Panc1 (cell line): ENCODE data around the gene CUEDC2. TPM values are rescaled to one million over a fixed set of nuclear protein-coding genes. Genes with fewer than 3 reads are reported as not detected.
A peak's percentile ranks its signal among the peaks of the same experiment; 100 is the strongest.

Source experiments
- ATAC-seq: fragments of 200-7000 bp; cut with Tn5 transposase; 2 replicates; pipeline ENCODE4 v1.9.1; 2020; ENCODE audit warnings: mild to moderate bottlenecking, moderate library complexity
- BruUV-seq: library from RNA; stranded (reverse); fragments of 400-500 nt; replicated peaks from 2 replicates; lab custom pipeline; 2021; lab: Mats Ljungman, UMichigan
- CTCF ChIA-PET: fragments of 300-600 bp; sonication (Branson Sonifier 250); formaldehyde crosslinking; loops from one replicate; lab custom pipeline; 2022; ENCODE audit warnings: antibody characterized with exemption; lab: Charles Lee
- POLR2A ChIA-PET: fragments of 300-600 bp; sonication (Branson Sonifier 250); formaldehyde crosslinking; loops from one replicate; lab custom pipeline; 2022; ENCODE audit warnings: antibody characterized with exemption; lab: Charles Lee
- DNase-seq: peaks from one replicate; pipeline ENCODE4 v3.0.0-alpha.2; 2010; ENCODE audit warnings: low read depth, low spot score
- H3K27ac ChIP-seq: 2 replicates; pipeline ENCODE4 v1.5.1; 2011; ENCODE audit warnings: mild to moderate bottlenecking, low read length, inconsistent platforms
- H3K27me3 ChIP-seq: fragments of 200-500 bp; sonication (Bioruptor generic); 2 replicates; pipeline ENCODE4 v1.6.0; 2014; ENCODE audit warnings: low read length, inconsistent platforms; ENCODE audit not compliant: control insufficient read depth, insufficient read depth
- H3K36me3 ChIP-seq: fragments of 200-500 bp; sonication (Bioruptor generic); 2 replicates; pipeline ENCODE4 v1.5.1; 2014; ENCODE audit warnings: inconsistent platforms, mild to moderate bottlenecking, low read length, moderate library complexity; ENCODE audit not compliant: control insufficient read depth, insufficient read depth
- H3K4me1 ChIP-seq: 2 replicates; pipeline ENCODE4 v1.5.1; 2011; ENCODE audit warnings: inconsistent platforms, mild to moderate bottlenecking, low read length, moderate library complexity; ENCODE audit not compliant: control insufficient read depth, insufficient read depth
- H3K4me3 ChIP-seq, 2 experiments: 2 replicates each; pipeline ENCODE4 v1.5.1; 2011 to 2012; ENCODE audit warnings: low read depth in 2 of 2, low read length in 2 of 2, mild to moderate bottlenecking in 2 of 2, inconsistent platforms in 1 of 2, moderate library complexity in 1 of 2
- H3K9me3 ChIP-seq: fragments of 200-500 bp; sonication (Bioruptor generic); 2 replicates; pipeline ENCODE4 v1.5.1; 2014; ENCODE audit warnings: low read depth, mild to moderate bottlenecking, inconsistent platforms, low read length, moderate library complexity; ENCODE audit not compliant: control insufficient read depth, insufficient read depth
- CTCF ChIP-seq: fragments of 450-650 bp; IDR thresholded peaks from 2 replicates; pipeline ENCODE4 v1.5.1; 2017; ENCODE audit warnings: mild to moderate bottlenecking
- POLR2AphosphoS5 ChIP-seq: IDR thresholded peaks from 2 replicates; pipeline ENCODE4 v1.6.1; 2012; ENCODE audit warnings: mild to moderate bottlenecking, low read depth, low read length, moderate library complexity
- REST ChIP-seq, 2 experiments: IDR thresholded peaks; 2 replicates each; pipeline ENCODE4 v1.6.1; 2011 to 2012; ENCODE audit warnings: low read depth in 2 of 2, control low read depth in 1 of 2, low read length in 1 of 2, mild to moderate bottlenecking in 1 of 2, moderate library complexity in 1 of 2; ENCODE audit not compliant: insufficient read depth in 1 of 2
- SIN3A ChIP-seq: IDR thresholded peaks from 2 replicates; pipeline ENCODE4 v1.6.1; 2012; ENCODE audit warnings: low read depth, mild to moderate bottlenecking, low read length, moderate library complexity, borderline replicate concordance; ENCODE audit not compliant: insufficient read depth
- TCF7L2 ChIP-seq: IDR thresholded peaks from 2 replicates; pipeline ENCODE4 v1.6.1; 2011; ENCODE audit warnings: mild to moderate bottlenecking, low read depth, low read length, inconsistent platforms
- in situ Hi-C: cut with HindIII; loops from 2 replicates; pipeline ENCODE4 v1.10.0; 2016; ENCODE audit warnings: low sequenced_read_pairs, low pct_unique_long_range_greater_than_20kb
- intact Hi-C: fragments of 100-400 bp; cut with micrococcal nuclease; formaldehyde crosslinking; loops from one replicate; pipeline ENCODE4 v1.10.0; 2022; ENCODE audit not compliant: unreplicated experiment
- total RNA-seq: library from RNA; stranded (reverse); gene quantifications from one replicate; pipeline ENCODE4 v1.2.1, GENCODE V29; 2021; ENCODE audit not compliant: unreplicated experiment

CUEDC2 gene
- total RNA-seq, 1 experiment from 2014 or later = 79.3 TPM

- Histone ChIP-seq H3K36me3 (no peaks in the 10 kb centered on the region; the same call in 1 of the 2 replicates), H3K9me3 (no peaks in the 10 kb centered on the region), H3K27me3 (no peaks in the 10 kb centered on the region), H3K27ac (no peak overlapping the region), H3K4me1 (peaks cover 14% of the 10 kb centered on the region), H3K4me3 (no peak overlapping the region)
- ATAC-seq (no peak), DNase-seq (no peak)
- POLR2A ChIA-PET = no interaction called here
- no peak for TF ChIP-seq REST (IDR thresholded peaks at IDR 0.05; ENCODE audit: insufficient read depth in 1 of 2, low read depth in 2 of 2, low read length in 1 of 2)
- no peak for TF ChIP-seq POLR2AphosphoS5
- no peak for TF ChIP-seq TCF7L2
- no peak for TF ChIP-seq SIN3A
- in situ Hi-C loops = no loop called here
- CTCF ChIA-PET = interaction anchor here (0.6 kb wide), 1 partner anchor 100 kb away, joined by 3 read pairs; no protein-coding TSS in a partner anchor
- intact Hi-C loops = loop anchor here (5.0 kb wide), 1 partner anchor 43 kb away; no protein-coding TSS in a partner anchor
- BruUV-seq = no TSS peak
Measured at GRCh38 chr10:102434394-102435132, 2.2 kb upstream of the CUEDC2 start.

GRCh38 chr10:102433619-102434046 lies 1.3 kb upstream of the CUEDC2 start:
- no peak for TF ChIP-seq CTCF
- no peak for TF ChIP-seq TCF7L2
- no peak for TF ChIP-seq REST (IDR thresholded peaks at IDR 0.05; ENCODE audit: insufficient read depth in 1 of 2, low read depth in 2 of 2, low read length in 1 of 2)
- no peak for TF ChIP-seq POLR2AphosphoS5
- no peak for TF ChIP-seq SIN3A
- BruUV-seq = no TSS peak
- ChIA-PET CTCF (no interaction called here), POLR2A (interaction anchor here (0.6 kb wide), 1 partner anchor 149 kb away, joined by 3 read pairs; no protein-coding TSS in a partner anchor)
- Histone ChIP-seq H3K9me3 (no peaks in the 10 kb centered on the region), H3K27me3 (no peaks in the 10 kb centered on the region), H3K36me3 (no peaks in the 10 kb centered on the region; the same call in 1 of the 2 replicates), H3K4me1 (peaks cover 14% of the 10 kb centered on the region), H3K27ac (peak overlapping the region; percentile 97; the same call in 1 of the 2 replicates), H3K4me3 (no peak overlapping the region)
- DNase-seq (no peak), ATAC-seq (no peak)
- in situ Hi-C loops (no loop called here), intact Hi-C loops (loop anchor here (5.0 kb wide), 1 partner anchor 44 kb away; no protein-coding TSS in a partner anchor)
